A673 (cell line): ENCODE measurements around the gene MUC12. TPM values are rescaled to one million over a fixed set of nuclear protein-coding genes. Genes with fewer than 3 reads are reported as not detected.
"Not testable (repeated sequence)": the region's sequence is repeated elsewhere in the genome, so short reads cannot be mapped to it uniquely, and the experiment has no call there.

Experiments used
- BruUV-seq: library from RNA; stranded (reverse); fragments of 400-500 nt; replicated peaks from 2 replicates; lab custom pipeline; 2021; lab: Mats Ljungman, UMichigan
- CTCF ChIA-PET: fragments of 300-600 bp; sonication (Branson Sonifier 250); formaldehyde crosslinking; loops from one replicate; lab custom pipeline; 2022; ENCODE audit warnings: antibody characterized with exemption; lab: Charles Lee
- POLR2A ChIA-PET: fragments of 300-600 bp; sonication (Branson Sonifier 250); formaldehyde crosslinking; loops from one replicate; lab custom pipeline; 2022; ENCODE audit warnings: antibody characterized with exemption; ENCODE audit not compliant: low non-redundant PET; lab: Charles Lee
- DNase-seq: peaks from one replicate; pipeline ENCODE4 v3.0.0-alpha.2; 2015; ENCODE audit warnings: low spot score
- H3K27ac ChIP-seq: fragments of 200-600 bp; sonication (generic); 2 replicates; pipeline ENCODE4 v1.5.1; 2016; ENCODE audit warnings: mixed run types, low read depth, mild to moderate bottlenecking, mixed read lengths, antibody characterized with exemption, low read length; ENCODE audit not compliant: poor library complexity, severe bottlenecking
- H3K27me3 ChIP-seq: fragments of 200-600 bp; sonication (generic); replicated peaks from 2 replicates; pipeline ENCODE4 v1.6.1; 2017; ENCODE audit warnings: mixed run types, low read depth, mild to moderate bottlenecking, mixed read lengths, antibody characterized with exemption, low read length; ENCODE audit not compliant: insufficient read depth, poor library complexity
- H3K36me3 ChIP-seq: fragments of 200-600 bp; sonication (generic); 2 replicates; pipeline ENCODE4 v1.6.1; 2016; ENCODE audit warnings: mixed run types, mild to moderate bottlenecking, mixed read lengths, antibody characterized with exemption, low read length; ENCODE audit not compliant: insufficient read depth, poor library complexity, severe bottlenecking
- H3K4me1 ChIP-seq: fragments of 200-600 bp; sonication (generic); 2 replicates; pipeline ENCODE4 v1.6.1; 2017; ENCODE audit warnings: mixed run types, mild to moderate bottlenecking, mixed read lengths, antibody characterized with exemption, low read length; ENCODE audit not compliant: insufficient read depth, poor library complexity, severe bottlenecking
- H3K4me3 ChIP-seq: fragments of 200-600 bp; sonication (generic); 2 replicates; pipeline ENCODE4 v1.5.1; 2016; ENCODE audit warnings: low read depth, mixed run types, mild to moderate bottlenecking, mixed read lengths, low read length; ENCODE audit not compliant: poor library complexity, severe bottlenecking
- H3K9me3 ChIP-seq: fragments of 200-600 bp; sonication (generic); 2 replicates; pipeline ENCODE4 v1.6.1; 2016; ENCODE audit warnings: mixed run types, low read depth, mild to moderate bottlenecking, mixed read lengths, antibody characterized with exemption, low read length; ENCODE audit not compliant: poor library complexity, severe bottlenecking
- EZH2 ChIP-seq: fragments of 200-600 bp; sonication (generic); IDR thresholded peaks from 2 replicates; pipeline ENCODE4 v1.6.1; 2017; ENCODE audit warnings: borderline replicate concordance, low read depth, mild to moderate bottlenecking, mixed read lengths, antibody characterized with exemption, low read length; ENCODE audit not compliant: poor library complexity, severe bottlenecking
- intact Hi-C: fragments of 100-400 bp; cut with micrococcal nuclease; formaldehyde crosslinking; loops from one replicate; pipeline ENCODE4 v1.10.0; 2022; ENCODE audit not compliant: unreplicated experiment
- total RNA-seq: library from RNA; stranded (reverse); gene quantifications from 2 replicates; pipeline ENCODE4 v1.2.3, GENCODE V29; 2021
- TF ChIP-seq, protein P1 (sequence below): fragments of 300-800, 200-600 bp; sonication (generic); conservative IDR thresholded peaks from 2 replicates; pipeline ENCODE4 v1.5.1; 2017; ENCODE audit warnings: low read depth, mild to moderate bottlenecking, antibody characterized with exemption, low read length, moderate library complexity, mixed read lengths

The MUC12 gene
- total RNA-seq, 1 experiment from 2014 or later, result 0.67 TPM

DNA sequence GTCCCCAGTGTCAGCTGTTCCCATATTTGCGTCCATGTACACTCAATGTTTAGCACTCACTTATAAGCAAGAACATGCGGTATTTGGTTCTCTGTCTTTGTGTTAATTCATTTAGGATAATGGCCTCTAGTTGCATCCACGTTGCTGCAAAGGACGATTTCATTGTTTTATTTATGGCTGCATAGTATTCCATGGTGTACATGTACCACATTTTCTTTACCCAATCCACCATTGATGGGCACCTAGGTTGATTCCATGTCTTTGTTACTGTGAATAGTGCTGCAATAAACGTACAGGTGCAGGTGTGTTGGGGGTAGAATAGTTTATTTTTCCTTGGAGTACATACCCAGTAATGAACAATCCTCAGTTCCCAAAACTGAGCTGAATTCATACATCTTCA, 91.6 kb downstream of the MUC12 start:
- Histone ChIP-seq H3K9me3 (no peaks in the 10 kb centered on the region), H3K4me1 (peaks cover 3% of the 10 kb centered on the region), H3K36me3 (no peaks in the 10 kb centered on the region), H3K27me3 (peaks cover 25% of the 10 kb centered on the region), H3K4me3 (no peak overlapping the region), H3K27ac (no peak overlapping the region)
- ChIA-PET CTCF (no interaction called here), POLR2A (no interaction called here)
- no peak for TF ChIP-seq EZH2
- TF ChIP-seq, protein P1, sequence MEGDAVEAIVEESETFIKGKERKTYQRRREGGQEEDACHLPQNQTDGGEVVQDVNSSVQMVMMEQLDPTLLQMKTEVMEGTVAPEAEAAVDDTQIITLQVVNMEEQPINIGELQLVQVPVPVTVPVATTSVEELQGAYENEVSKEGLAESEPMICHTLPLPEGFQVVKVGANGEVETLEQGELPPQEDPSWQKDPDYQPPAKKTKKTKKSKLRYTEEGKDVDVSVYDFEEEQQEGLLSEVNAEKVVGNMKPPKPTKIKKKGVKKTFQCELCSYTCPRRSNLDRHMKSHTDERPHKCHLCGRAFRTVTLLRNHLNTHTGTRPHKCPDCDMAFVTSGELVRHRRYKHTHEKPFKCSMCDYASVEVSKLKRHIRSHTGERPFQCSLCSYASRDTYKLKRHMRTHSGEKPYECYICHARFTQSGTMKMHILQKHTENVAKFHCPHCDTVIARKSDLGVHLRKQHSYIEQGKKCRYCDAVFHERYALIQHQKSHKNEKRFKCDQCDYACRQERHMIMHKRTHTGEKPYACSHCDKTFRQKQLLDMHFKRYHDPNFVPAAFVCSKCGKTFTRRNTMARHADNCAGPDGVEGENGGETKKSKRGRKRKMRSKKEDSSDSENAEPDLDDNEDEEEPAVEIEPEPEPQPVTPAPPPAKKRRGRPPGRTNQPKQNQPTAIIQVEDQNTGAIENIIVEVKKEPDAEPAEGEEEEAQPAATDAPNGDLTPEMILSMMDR, result no peak
- DNase-seq, result no peak
- BruUV-seq, result no TSS peak
- intact Hi-C loops, result no loop called here

DNA sequence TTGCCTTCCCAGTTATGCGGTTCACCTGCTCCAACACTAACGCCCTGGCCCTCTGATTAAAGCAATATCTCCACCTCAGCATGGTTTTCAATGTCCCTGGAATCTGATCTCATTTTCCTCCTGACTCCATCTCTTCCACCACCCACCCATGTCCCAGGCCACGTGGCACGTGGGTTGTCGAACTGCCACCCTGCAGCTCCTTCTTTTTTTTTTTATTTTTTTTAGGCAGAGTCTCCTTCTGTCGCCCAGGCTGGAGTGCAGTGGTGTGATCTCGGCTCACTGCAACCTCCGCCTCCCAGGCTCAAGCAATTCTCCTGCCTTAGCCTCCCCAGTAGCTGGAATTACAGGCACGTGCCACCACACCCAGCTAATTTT, 94.8 kb downstream of the MUC12 start:
- H3K9me3 ChIP-seq, BruUV-seq, DNase-seq, intact Hi-C loops, H3K27me3 ChIP-seq, H3K27ac ChIP-seq, CTCF ChIA-PET, H3K4me3 ChIP-seq, H3K36me3 ChIP-seq: not testable (repeated sequence)
- POLR2A ChIA-PET, result interaction anchor here (0.6 kb wide), 1 partner anchor 164 kb away, joined by 3 read pairs; no protein-coding TSS in a partner anchor
- H3K4me1 ChIP-seq, result peaks cover 14% of the 10 kb centered on the region

DNA sequence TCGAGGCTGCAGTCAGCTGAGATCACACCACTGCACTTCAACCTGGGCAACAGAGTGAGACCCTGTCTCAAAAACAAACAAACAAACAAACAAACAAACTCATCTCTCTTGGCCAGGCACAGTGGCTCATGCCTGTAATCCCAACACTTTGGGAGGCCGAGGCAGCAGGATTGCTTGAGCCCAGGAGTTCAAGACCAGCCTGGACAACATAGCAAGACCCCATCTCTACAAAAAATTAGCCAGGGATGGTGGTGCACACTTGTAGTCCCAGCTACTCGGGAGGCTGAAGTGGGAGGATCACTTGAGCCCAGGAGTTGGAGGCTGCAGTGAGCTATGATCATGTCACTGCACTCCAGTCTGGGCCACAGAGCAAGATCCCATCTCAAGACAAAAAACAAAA, 95.8 kb downstream of the MUC12 start:
- DNase-seq, H3K36me3 ChIP-seq, BruUV-seq, H3K4me3 ChIP-seq, H3K27me3 ChIP-seq, intact Hi-C loops, H3K9me3 ChIP-seq, CTCF ChIA-PET, POLR2A ChIA-PET, H3K27ac ChIP-seq: not testable (repeated sequence)
- H3K4me1 ChIP-seq, result peaks cover 14% of the 10 kb centered on the region

DNA sequence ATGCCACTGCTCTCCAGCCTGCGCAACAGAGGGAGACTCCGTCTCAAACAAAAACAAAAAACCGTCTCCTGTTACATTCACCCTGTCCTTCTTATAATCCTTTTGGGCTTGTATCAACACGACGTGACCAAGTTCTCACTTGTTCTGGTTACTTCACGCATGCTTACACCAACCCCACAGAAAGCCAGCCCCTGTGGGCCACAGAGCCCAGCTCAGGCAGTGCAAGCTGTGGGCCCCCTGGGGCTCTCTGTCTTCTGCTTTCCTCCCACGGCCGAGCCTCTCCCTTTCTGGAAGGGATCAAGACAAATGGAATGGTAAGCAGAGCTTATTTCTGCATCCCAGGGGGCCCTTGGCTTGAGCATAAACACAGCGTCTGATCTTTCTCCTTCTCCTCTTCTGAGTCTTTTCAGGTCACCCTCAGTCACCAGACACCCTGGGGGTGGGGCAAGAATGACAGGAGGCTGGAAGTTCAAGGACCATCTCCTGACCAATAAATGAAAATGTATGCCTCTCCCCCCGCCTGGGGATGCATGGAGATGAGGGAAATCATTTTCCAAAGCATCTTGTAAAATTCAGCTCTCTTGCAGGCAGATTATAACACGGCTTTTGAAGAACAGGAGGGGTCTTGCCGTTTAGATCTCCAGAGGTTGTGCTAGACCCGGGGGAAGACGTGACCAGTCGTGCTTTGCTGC, 96.9 kb downstream of the MUC12 start:
- Histone ChIP-seq H3K4me3 (no peak overlapping the region), H3K27ac (peak overlapping the region; percentile 66), H3K4me1 (peaks cover 14% of the 10 kb centered on the region), H3K27me3 (no peaks in the 10 kb centered on the region), H3K9me3 (no peaks in the 10 kb centered on the region), H3K36me3 (no peaks in the 10 kb centered on the region)
- peak; percentile 88 for DNase-seq
- no peak for TF ChIP-seq EZH2
- TF ChIP-seq, protein P1, result no peak
- POLR2A ChIA-PET, result interaction anchor here (0.6 kb wide), 1 partner anchor 64 kb away, joined by 6 read pairs; no protein-coding TSS in a partner anchor
- CTCF ChIA-PET, result interaction anchor here (0.6 to 1.2 kb wide), 2 partner anchors 11 to 332 kb away, joined by 4 to 6 read pairs; no protein-coding TSS in a partner anchor
- intact Hi-C loops, result no loop called here
- no TSS peak for BruUV-seq
